Neural cell (in vitro differentiated cells): ENCODE data around the gene MLLT11.

Source experiments
- EP300 ChIP-seq: fragments of 450-650 bp; conservative IDR thresholded peaks from 2 replicates; pipeline ENCODE4 v1.6.1; 2014; ENCODE audit warnings: antibody characterized with exemption, mild to moderate bottlenecking, moderate library complexity; ENCODE audit not compliant: poor library complexity, severe bottlenecking
- EZH2 ChIP-seq: fragments of 200-600, 300-800 bp; shearing (Covaris generic), sonication (generic); IDR thresholded peaks from 2 replicates; pipeline ENCODE4 v1.6.1; 2014; ENCODE audit warnings: antibody characterized with exemption, low read length, borderline replicate concordance, mild to moderate bottlenecking; ENCODE audit not compliant: insufficient read depth, poor library complexity, severe bottlenecking
- POLR2AphosphoS5 ChIP-seq: IDR thresholded peaks from 2 replicates; pipeline ENCODE4 v1.6.1; 2012
- RAD21 ChIP-seq: fragments of 450-650 bp; conservative IDR thresholded peaks from 2 replicates; pipeline ENCODE4 v1.6.1; 2014; ENCODE audit warnings: antibody characterized with exemption, mild to moderate bottlenecking, moderate library complexity
- SMC3 ChIP-seq: fragments of 450-650 bp; conservative IDR thresholded peaks from 2 replicates; pipeline ENCODE4 v1.6.1; 2014; ENCODE audit warnings: antibody characterized with exemption, mild to moderate bottlenecking, moderate library complexity; ENCODE audit not compliant: poor library complexity
- TF ChIP-seq, protein P1 (sequence below): fragments of 450-650 bp; IDR thresholded peaks from 2 replicates; pipeline ENCODE4 v1.5.1; 2014; ENCODE audit warnings: antibody characterized with exemption, mild to moderate bottlenecking, moderate library complexity; ENCODE audit not compliant: poor library complexity, severe bottlenecking
- TF ChIP-seq, protein P2 (sequence below): IDR thresholded peaks from 2 replicates; pipeline ENCODE4 v1.6.1; 2012; ENCODE audit warnings: borderline replicate concordance

DNA sequence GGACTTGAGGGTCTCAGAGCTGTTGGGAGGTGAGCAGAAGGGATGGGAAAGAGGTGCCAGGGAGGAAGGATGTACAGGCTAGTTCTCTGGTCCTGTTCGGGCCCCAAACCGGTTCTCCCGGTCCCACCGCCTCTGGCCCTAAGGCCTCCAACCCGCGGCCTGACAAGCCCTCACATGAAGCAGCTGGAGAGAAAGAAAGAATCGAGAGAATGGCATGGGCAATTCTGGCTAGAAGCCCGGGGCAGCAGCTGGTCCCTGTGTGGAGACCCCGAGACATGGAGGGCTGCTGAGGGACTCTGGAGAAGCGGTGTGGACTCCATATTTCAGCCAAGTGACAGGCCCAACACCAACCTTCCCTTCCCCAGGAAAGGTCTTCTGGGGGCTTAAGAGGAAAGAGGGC, 1.5 kb upstream of the MLLT11 start:
- TF ChIP-seq POLR2AphosphoS5 (no peak), SMC3 (no peak), EP300 (no peak), RAD21 (no peak), EZH2 (no peak)
- TF ChIP-seq, protein P1, sequence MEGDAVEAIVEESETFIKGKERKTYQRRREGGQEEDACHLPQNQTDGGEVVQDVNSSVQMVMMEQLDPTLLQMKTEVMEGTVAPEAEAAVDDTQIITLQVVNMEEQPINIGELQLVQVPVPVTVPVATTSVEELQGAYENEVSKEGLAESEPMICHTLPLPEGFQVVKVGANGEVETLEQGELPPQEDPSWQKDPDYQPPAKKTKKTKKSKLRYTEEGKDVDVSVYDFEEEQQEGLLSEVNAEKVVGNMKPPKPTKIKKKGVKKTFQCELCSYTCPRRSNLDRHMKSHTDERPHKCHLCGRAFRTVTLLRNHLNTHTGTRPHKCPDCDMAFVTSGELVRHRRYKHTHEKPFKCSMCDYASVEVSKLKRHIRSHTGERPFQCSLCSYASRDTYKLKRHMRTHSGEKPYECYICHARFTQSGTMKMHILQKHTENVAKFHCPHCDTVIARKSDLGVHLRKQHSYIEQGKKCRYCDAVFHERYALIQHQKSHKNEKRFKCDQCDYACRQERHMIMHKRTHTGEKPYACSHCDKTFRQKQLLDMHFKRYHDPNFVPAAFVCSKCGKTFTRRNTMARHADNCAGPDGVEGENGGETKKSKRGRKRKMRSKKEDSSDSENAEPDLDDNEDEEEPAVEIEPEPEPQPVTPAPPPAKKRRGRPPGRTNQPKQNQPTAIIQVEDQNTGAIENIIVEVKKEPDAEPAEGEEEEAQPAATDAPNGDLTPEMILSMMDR: no peak
- TF ChIP-seq, protein P2, sequence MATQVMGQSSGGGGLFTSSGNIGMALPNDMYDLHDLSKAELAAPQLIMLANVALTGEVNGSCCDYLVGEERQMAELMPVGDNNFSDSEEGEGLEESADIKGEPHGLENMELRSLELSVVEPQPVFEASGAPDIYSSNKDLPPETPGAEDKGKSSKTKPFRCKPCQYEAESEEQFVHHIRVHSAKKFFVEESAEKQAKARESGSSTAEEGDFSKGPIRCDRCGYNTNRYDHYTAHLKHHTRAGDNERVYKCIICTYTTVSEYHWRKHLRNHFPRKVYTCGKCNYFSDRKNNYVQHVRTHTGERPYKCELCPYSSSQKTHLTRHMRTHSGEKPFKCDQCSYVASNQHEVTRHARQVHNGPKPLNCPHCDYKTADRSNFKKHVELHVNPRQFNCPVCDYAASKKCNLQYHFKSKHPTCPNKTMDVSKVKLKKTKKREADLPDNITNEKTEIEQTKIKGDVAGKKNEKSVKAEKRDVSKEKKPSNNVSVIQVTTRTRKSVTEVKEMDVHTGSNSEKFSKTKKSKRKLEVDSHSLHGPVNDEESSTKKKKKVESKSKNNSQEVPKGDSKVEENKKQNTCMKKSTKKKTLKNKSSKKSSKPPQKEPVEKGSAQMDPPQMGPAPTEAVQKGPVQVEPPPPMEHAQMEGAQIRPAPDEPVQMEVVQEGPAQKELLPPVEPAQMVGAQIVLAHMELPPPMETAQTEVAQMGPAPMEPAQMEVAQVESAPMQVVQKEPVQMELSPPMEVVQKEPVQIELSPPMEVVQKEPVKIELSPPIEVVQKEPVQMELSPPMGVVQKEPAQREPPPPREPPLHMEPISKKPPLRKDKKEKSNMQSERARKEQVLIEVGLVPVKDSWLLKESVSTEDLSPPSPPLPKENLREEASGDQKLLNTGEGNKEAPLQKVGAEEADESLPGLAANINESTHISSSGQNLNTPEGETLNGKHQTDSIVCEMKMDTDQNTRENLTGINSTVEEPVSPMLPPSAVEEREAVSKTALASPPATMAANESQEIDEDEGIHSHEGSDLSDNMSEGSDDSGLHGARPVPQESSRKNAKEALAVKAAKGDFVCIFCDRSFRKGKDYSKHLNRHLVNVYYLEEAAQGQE: no peak
